PC-9 (cell line): ENCODE data around the gene GPRASP3.

Experiments
- EZH2 ChIP-seq: fragments of 200-600 bp; sonication (generic); IDR thresholded peaks from 2 replicates; pipeline ENCODE4 v1.8.0; 2017; ENCODE audit warnings: antibody characterized with exemption, low read depth
- TF ChIP-seq, protein P1 (sequence below): fragments of 200-600 bp; sonication (generic); conservative IDR thresholded peaks from 2 replicates; pipeline ENCODE4 v1.6.1; 2017; ENCODE audit warnings: mixed run types, antibody characterized with exemption, mild to moderate bottlenecking, moderate library complexity

DNA sequence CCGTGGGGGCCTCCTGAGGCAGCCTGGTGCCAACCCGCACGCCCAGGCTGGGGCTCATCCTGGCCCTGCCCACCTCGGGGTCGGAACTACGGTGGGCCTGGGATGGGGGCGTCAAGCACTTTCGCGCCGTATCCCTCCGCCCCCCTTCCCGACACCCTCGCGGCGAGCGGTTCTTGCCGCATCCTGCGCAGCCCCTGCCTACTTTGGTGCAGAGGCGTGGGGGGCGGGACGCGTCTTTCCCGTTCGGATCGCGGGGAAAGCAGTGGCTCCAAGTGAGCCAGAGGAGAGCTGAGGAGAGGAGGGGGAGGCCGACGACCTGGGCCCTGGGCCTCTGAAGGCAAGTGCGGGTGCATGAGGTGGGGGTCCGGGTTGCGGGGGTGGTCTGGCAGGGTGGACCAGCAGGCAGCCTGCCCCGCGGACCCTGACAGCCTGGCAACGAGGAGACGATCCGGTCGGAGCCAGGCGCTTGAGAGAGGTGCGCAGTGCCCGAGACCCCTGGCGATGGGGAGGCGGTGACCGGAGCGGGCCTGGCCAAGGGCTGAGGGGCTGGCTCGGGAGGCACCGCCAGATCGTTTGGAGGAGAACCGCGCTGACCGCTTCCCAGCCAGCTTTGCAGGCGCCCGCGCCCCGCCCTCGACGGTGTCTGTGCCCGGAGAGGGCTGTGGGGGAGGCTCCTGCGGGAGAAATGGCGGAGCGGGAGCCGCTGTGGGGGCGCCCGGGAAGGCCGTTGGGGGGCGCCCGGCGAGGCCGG, 8.2 kb upstream of the GPRASP3 start, which contains the start of gene GPRASP2:
- TF ChIP-seq, protein P1, sequence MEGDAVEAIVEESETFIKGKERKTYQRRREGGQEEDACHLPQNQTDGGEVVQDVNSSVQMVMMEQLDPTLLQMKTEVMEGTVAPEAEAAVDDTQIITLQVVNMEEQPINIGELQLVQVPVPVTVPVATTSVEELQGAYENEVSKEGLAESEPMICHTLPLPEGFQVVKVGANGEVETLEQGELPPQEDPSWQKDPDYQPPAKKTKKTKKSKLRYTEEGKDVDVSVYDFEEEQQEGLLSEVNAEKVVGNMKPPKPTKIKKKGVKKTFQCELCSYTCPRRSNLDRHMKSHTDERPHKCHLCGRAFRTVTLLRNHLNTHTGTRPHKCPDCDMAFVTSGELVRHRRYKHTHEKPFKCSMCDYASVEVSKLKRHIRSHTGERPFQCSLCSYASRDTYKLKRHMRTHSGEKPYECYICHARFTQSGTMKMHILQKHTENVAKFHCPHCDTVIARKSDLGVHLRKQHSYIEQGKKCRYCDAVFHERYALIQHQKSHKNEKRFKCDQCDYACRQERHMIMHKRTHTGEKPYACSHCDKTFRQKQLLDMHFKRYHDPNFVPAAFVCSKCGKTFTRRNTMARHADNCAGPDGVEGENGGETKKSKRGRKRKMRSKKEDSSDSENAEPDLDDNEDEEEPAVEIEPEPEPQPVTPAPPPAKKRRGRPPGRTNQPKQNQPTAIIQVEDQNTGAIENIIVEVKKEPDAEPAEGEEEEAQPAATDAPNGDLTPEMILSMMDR: no peak
- TF ChIP-seq EZH2: no peak
